Hepatocyte (in vitro differentiated cells): ENCODE measurements around the gene MACROD2. TPM values are rescaled to one million over a fixed set of nuclear protein-coding genes. Genes with fewer than 3 reads are reported as not detected.
A peak's percentile ranks its signal among the peaks of the same experiment; 100 is the strongest.

Experiments used
- DNase-seq: peaks from one replicate; pipeline ENCODE4 v3.0.0-alpha.2; 2016; ENCODE audit warnings: low spot score
- H2AFZ ChIP-seq: fragments of 200-600 bp; sonication (generic); 2 replicates; pipeline ENCODE4 v1.6.0; 2016; ENCODE audit warnings: antibody characterized with exemption, mild to moderate bottlenecking
- H3K27ac ChIP-seq: fragments of 200-600 bp; sonication (generic); 2 replicates; pipeline ENCODE4 v1.5.1; 2016; ENCODE audit warnings: mild to moderate bottlenecking
- H3K27me3 ChIP-seq: fragments of 200-600 bp; sonication (generic); 2 replicates; pipeline ENCODE4 v1.6.1; 2016
- H3K36me3 ChIP-seq: fragments of 200-600 bp; sonication (generic); replicated peaks from 2 replicates; pipeline ENCODE4 v1.5.1; 2016; ENCODE audit warnings: low read depth; ENCODE audit not compliant: insufficient read depth
- H3K4me1 ChIP-seq: fragments of 200-600 bp; sonication (generic); 2 replicates; pipeline ENCODE4 v1.5.1; 2016; ENCODE audit warnings: mild to moderate bottlenecking, moderate library complexity; ENCODE audit not compliant: insufficient read depth
- H3K4me2 ChIP-seq: fragments of 200-600 bp; sonication (generic); 2 replicates; pipeline ENCODE4 v1.6.0; 2016
- H3K4me3 ChIP-seq: fragments of 200-600 bp; sonication (generic); 2 replicates; pipeline ENCODE4 v1.5.1; 2016; ENCODE audit warnings: mild to moderate bottlenecking
- H3K79me2 ChIP-seq: fragments of 200-600 bp; sonication (generic); 2 replicates; pipeline ENCODE4 v1.6.0; 2017; ENCODE audit warnings: mild to moderate bottlenecking
- H3K9me2 ChIP-seq: fragments of 200-600 bp; sonication (generic); replicated peaks from 2 replicates; pipeline ENCODE4 v1.6.0; 2017; ENCODE audit warnings: mild to moderate bottlenecking; ENCODE audit not compliant: insufficient read depth
- H3K9me3 ChIP-seq: fragments of 200-600 bp; sonication (generic); 2 replicates; pipeline ENCODE4 v1.5.1; 2016; ENCODE audit warnings: low read depth, mild to moderate bottlenecking
- H4K20me1 ChIP-seq: fragments of 200-600 bp; sonication (generic); 2 replicates; pipeline ENCODE4 v1.6.0; 2016; ENCODE audit warnings: mild to moderate bottlenecking; ENCODE audit not compliant: insufficient read depth, poor library complexity, severe bottlenecking
- CTCF ChIP-seq: fragments of 200-600 bp; sonication (generic); IDR thresholded peaks from 2 replicates; pipeline ENCODE4 v1.5.1; 2016; ENCODE audit warnings: antibody characterized with exemption, mild to moderate bottlenecking; ENCODE audit not compliant: poor library complexity
- EZH2 ChIP-seq: fragments of 200-600 bp; sonication (generic); IDR thresholded peaks from 2 replicates; pipeline ENCODE4 v1.6.1; 2016; ENCODE audit warnings: antibody characterized with exemption, mild to moderate bottlenecking, borderline replicate concordance
- EZH2phosphoT487 ChIP-seq: fragments of 200-600 bp; sonication (generic); IDR thresholded peaks from one replicate; pipeline ENCODE4 v1.6.1; 2018; ENCODE audit warnings: antibody characterized with exemption, mild to moderate bottlenecking, low read depth, moderate library complexity; ENCODE audit not compliant: unreplicated experiment, severe bottlenecking
- WGBS: methylation state at CpG from one replicate; pipeline ENCODE4 v1.1.6; 2016; ENCODE audit warnings: low lambda C conversion rate; ENCODE audit errors: missing lambda C conversion rate; 5-methylcytosine and 5-hydroxymethylcytosine counted together
- polyA plus RNA-seq: library from polyadenylated mRNA; unstranded; fragments of >200 nt; fragmentation: Nextera tagmentation; extraction: Ambion mirVana; gene quantifications from 2 replicates; pipeline ENCODE4 v1.2.1, GENCODE V29; 2016
- total RNA-seq: library from RNA; depleted of rRNA; stranded (reverse); fragments of >200 nt; gene quantifications from 2 replicates; pipeline ENCODE4 v1.2.3, GENCODE V29; 2014

The MACROD2 gene
- total and polyA plus RNA-seq, 2 experiments from 2014 or later: 2.4 to 3.1 TPM

- Histone ChIP-seq H3K4me1 (no peaks in the 10 kb centered on the region), H3K9me2 (no peaks in the 10 kb centered on the region), H3K9me3 (no peaks in the 10 kb centered on the region), H3K27me3 (no peaks in the 10 kb centered on the region), H3K36me3 (no peaks in the 10 kb centered on the region), H2AFZ (no peak overlapping the region), H4K20me1 (no peaks in the 10 kb centered on the region), H3K27ac (peak overlapping the region; percentile 39), H3K4me3 (no peak overlapping the region), H3K4me2 (no peak overlapping the region), H3K79me2 (no peaks in the 10 kb centered on the region)
- no peak for DNase-seq
- WGBS: 55% methylated on average over 6 of the region's 6 CpGs
- TF ChIP-seq EZH2phosphoT487 (no peak), CTCF (no peak)
These were observed 1646.8 kb downstream of the MACROD2 start for GRCh38 chr20:15642109-15642508.

- H3K79me2 ChIP-seq: no peaks in the 10 kb centered on the region
- no peaks in the 10 kb centered on the region for H3K36me3 ChIP-seq
- 72% methylated on average over 4 of the region's 4 CpGs for WGBS
- no peak for DNase-seq
- no peaks in the 10 kb centered on the region for H3K27me3 ChIP-seq
- no peak overlapping the region for H2AFZ ChIP-seq
- H3K9me3 ChIP-seq: no peaks in the 10 kb centered on the region
- no peak overlapping the region for H3K4me3 ChIP-seq
- H4K20me1 ChIP-seq: no peaks in the 10 kb centered on the region
- H3K27ac ChIP-seq: no peak overlapping the region
- H3K9me2 ChIP-seq: no peaks in the 10 kb centered on the region
- TF ChIP-seq EZH2phosphoT487: no peak
- TF ChIP-seq CTCF: no peak
- no peak for TF ChIP-seq EZH2
- H3K4me2 ChIP-seq: no peak overlapping the region
- H3K4me1 ChIP-seq: no peaks in the 10 kb centered on the region
These were observed 1647.4 kb downstream of the MACROD2 start for GRCh38 chr20:15642676-15643075.

- Histone ChIP-seq H4K20me1 (no peaks in the 10 kb centered on the region), H3K4me1 (no peaks in the 10 kb centered on the region), H3K79me2 (no peaks in the 10 kb centered on the region), H3K27ac (no peak overlapping the region), H3K27me3 (no peaks in the 10 kb centered on the region), H3K4me3 (no peak overlapping the region), H3K9me3 (no peaks in the 10 kb centered on the region), H3K9me2 (no peaks in the 10 kb centered on the region), H3K36me3 (no peaks in the 10 kb centered on the region), H3K4me2 (no peak overlapping the region), H2AFZ (no peak overlapping the region)
- no peak for DNase-seq
- WGBS: 85% methylated on average over 2 of the region's 2 CpGs
- TF ChIP-seq EZH2 (no peak), EZH2phosphoT487 (no peak), CTCF (no peak)
These were observed 1648.4 kb downstream of the MACROD2 start for GRCh38 chr20:15643713-15644112.

- no peak for DNase-seq
- TF ChIP-seq EZH2phosphoT487 (no peak), EZH2 (no peak), CTCF (no peak)
- H3K9me2 ChIP-seq: no peaks in the 10 kb centered on the region
- H3K27ac ChIP-seq: no peak overlapping the region
- no peak overlapping the region for H3K4me3 ChIP-seq
- no peak overlapping the region for H2AFZ ChIP-seq
- H3K4me2 ChIP-seq: no peak overlapping the region
- H3K36me3 ChIP-seq: no peaks in the 10 kb centered on the region
- H4K20me1 ChIP-seq: no peaks in the 10 kb centered on the region
- H3K79me2 ChIP-seq: no peaks in the 10 kb centered on the region
- H3K9me3 ChIP-seq: no peaks in the 10 kb centered on the region
- WGBS: 75% methylated on average over 2 of the region's 2 CpGs
- H3K27me3 ChIP-seq: no peaks in the 10 kb centered on the region
- H3K4me1 ChIP-seq: no peaks in the 10 kb centered on the region
These were observed 1650.5 kb downstream of the MACROD2 start for GRCh38 chr20:15645816-15646215.
